Endothelial cell of umbilical vein (primary cell): ENCODE data around the gene RAC2. TPM values are rescaled to one million over a fixed set of nuclear protein-coding genes. Genes with fewer than 3 reads are reported as not detected.

Experiments used
- BruUV-seq: library from RNA; stranded (reverse); fragments of 400-500 nt; replicated peaks from 2 replicates; lab custom pipeline; 2021; lab: Mats Ljungman, UMichigan
- CTCF ChIA-PET: fragments of 300-600, 350-600 bp; sonication (Branson Sonifier 250); formaldehyde crosslinking; loops from one replicate; lab custom pipeline; 2021; ENCODE audit warnings: antibody characterized with exemption, inconsistent platforms; lab: Charles Lee
- POLR2A ChIA-PET: fragments of 300-600, 350-600 bp; sonication (Branson Sonifier 250); formaldehyde crosslinking; loops from one replicate; lab custom pipeline; 2021; ENCODE audit warnings: antibody characterized with exemption, inconsistent platforms; lab: Charles Lee
- DNase-seq: peaks from one replicate; pipeline ENCODE4 v3.0.0-alpha.2; 2011; ENCODE audit warnings: low read depth, low spot score
- FAIRE-seq: peaks from 2 replicates; lab custom pipeline; 2011; peaks lifted over from hg19 to GRCh38; lab: Jason Lieb, UNC
- H2AFZ ChIP-seq: 2 replicates; pipeline ENCODE4 v1.6.0; 2012; ENCODE audit warnings: low read depth, low read length, control low read depth, inconsistent platforms
- H3K27ac ChIP-seq: 2 replicates; pipeline ENCODE4 v1.5.1; 2011; ENCODE audit warnings: low read depth, mild to moderate bottlenecking, control low read depth, low read length, moderate library complexity; ENCODE audit not compliant: insufficient read depth
- H3K27me3 ChIP-seq, 2 experiments: 2 replicates each; pipeline versions ENCODE4 v1.6.0 to v1.6.1; 2011; ENCODE audit warnings: low read length in 2 of 2, mixed read lengths in 1 of 2; ENCODE audit not compliant: control insufficient read depth in 2 of 2, insufficient read depth in 2 of 2
- H3K36me3 ChIP-seq, 2 experiments: 2 replicates in 1 of 2; 3 replicates in 1 of 2; pipeline ENCODE4 v1.5.1; 2011; ENCODE audit warnings: low read length in 2 of 2, mild to moderate bottlenecking in 1 of 2, moderate library complexity in 1 of 2; ENCODE audit not compliant: control insufficient read depth in 2 of 2, insufficient read depth in 2 of 2; ENCODE audit errors: extremely low read depth in 1 of 2
- H3K4me1 ChIP-seq: 3 replicates; pipeline ENCODE4 v1.5.1; 2011; ENCODE audit warnings: mild to moderate bottlenecking, low read length; ENCODE audit not compliant: control insufficient read depth, insufficient read depth; ENCODE audit errors: extremely low read depth
- H3K4me2 ChIP-seq: 2 replicates; pipeline ENCODE4 v1.6.1; 2011; ENCODE audit warnings: low read length, control low read depth, mixed read lengths; ENCODE audit not compliant: insufficient read depth
- H3K4me3 ChIP-seq, 3 experiments: fragments of 200-600 bp in 1 of 3; sonication (generic), shearing (Covaris generic) in 1 of 3; replicated peaks in 1 of 3; 2 replicates each; pipeline ENCODE4 v1.5.1; 2011 to 2016; ENCODE audit warnings: control low read depth in 3 of 3, low read length in 3 of 3, mild to moderate bottlenecking in 2 of 3, inconsistent platforms in 1 of 3, low read depth in 1 of 3, moderate library complexity in 1 of 3; ENCODE audit not compliant: insufficient read depth in 1 of 3
- H3K79me2 ChIP-seq: 2 replicates; pipeline ENCODE4 v1.6.0; 2012; ENCODE audit warnings: low read length, inconsistent platforms; ENCODE audit not compliant: control insufficient read depth, insufficient read depth
- H3K9ac ChIP-seq: replicated peaks from 2 replicates; pipeline ENCODE3; 2011; ENCODE audit warnings: low read length, control low read depth; ENCODE audit not compliant: insufficient read depth; ENCODE audit errors: extremely low read depth
- H3K9me1 ChIP-seq: replicated peaks from 3 replicates; pipeline ENCODE4 v1.6.0; 2011; ENCODE audit warnings: mild to moderate bottlenecking, low read length; ENCODE audit not compliant: control insufficient read depth, insufficient read depth; ENCODE audit errors: extremely low read depth
- H3K9me3 ChIP-seq: replicated peaks from 2 replicates; pipeline ENCODE4 v1.5.1; 2012; ENCODE audit warnings: low read length, inconsistent platforms; ENCODE audit not compliant: control insufficient read depth, insufficient read depth
- H4K20me1 ChIP-seq: replicated peaks from 2 replicates; pipeline ENCODE3; 2011; ENCODE audit warnings: mild to moderate bottlenecking, low read length; ENCODE audit not compliant: control insufficient read depth, insufficient read depth; ENCODE audit errors: extremely low read depth
- EZH2 ChIP-seq: IDR thresholded peaks from 2 replicates; pipeline ENCODE4 v1.6.1; 2012; ENCODE audit warnings: borderline replicate concordance, low read depth, mild to moderate bottlenecking, moderate library complexity, low read length, inconsistent platforms; ENCODE audit not compliant: severe bottlenecking
- FOS ChIP-seq: IDR thresholded peaks from 2 replicates; pipeline ENCODE4 v1.6.1; 2011; ENCODE audit warnings: mild to moderate bottlenecking, low read length, moderate library complexity, borderline replicate concordance; ENCODE audit not compliant: insufficient read depth
- GATA2 ChIP-seq: IDR thresholded peaks from 2 replicates; pipeline ENCODE4 v1.7.0; 2011; ENCODE audit warnings: low read depth, mild to moderate bottlenecking, moderate library complexity, mixed read lengths, low read length; ENCODE audit not compliant: insufficient read length, insufficient read depth
- JUN ChIP-seq: IDR thresholded peaks from 2 replicates; pipeline ENCODE4 v1.6.1; 2011; ENCODE audit warnings: borderline replicate concordance, low read depth; ENCODE audit not compliant: insufficient read length, insufficient read depth
- MYC ChIP-seq: IDR thresholded peaks from one replicate; pipeline ENCODE4 v1.6.1; 2011; ENCODE audit warnings: mild to moderate bottlenecking, low read depth, low read length
- POLR2A ChIP-seq: IDR thresholded peaks from 2 replicates; pipeline ENCODE4 v1.6.1; 2012; ENCODE audit warnings: low read depth, mild to moderate bottlenecking, control low read depth, low read length
- POLR2AphosphoS5 ChIP-seq: IDR thresholded peaks from 2 replicates; pipeline ENCODE4 v1.6.1; 2012; ENCODE audit warnings: low read depth, mild to moderate bottlenecking, control low read depth, low read length, moderate library complexity; ENCODE audit not compliant: insufficient read depth
- dilution Hi-C: fragments of 300-500 bp; cut with MboI; formaldehyde crosslinking; loops from one replicate; pipeline ENCODE4 v1.15.0; 2019; ENCODE audit warnings: low sequenced_read_pairs; ENCODE audit not compliant: extremely low pct_ligation_motif_present
- intact Hi-C: fragments of 100-400 bp; cut with micrococcal nuclease; formaldehyde crosslinking; loops from one replicate; pipeline ENCODE4 v1.10.0; 2022
- polyA plus RNA-seq, 4 experiments: library from polyadenylated mRNA; depleted of rRNA in 3 of 4; stranded (reverse) in 3 of 4; unstranded in 1 of 4; fragments of >200 nt; gene quantifications; 2 replicates each; pipeline versions ENCODE4 v1.2.1 to v1.2.3, GENCODE V29; 2011 to 2012; ENCODE audit warnings: missing spikeins in 1 of 4
- total RNA-seq: library from RNA; stranded (reverse); gene quantifications from 2 replicates; pipeline ENCODE4 v1.2.3, GENCODE V29; 2021
- TF ChIP-seq, protein P1 (sequence below): IDR thresholded peaks from 2 replicates; pipeline ENCODE4 v1.6.1; 2011; ENCODE audit not compliant: insufficient read depth, insufficient read length
- TF ChIP-seq, protein P2 (sequence below), 2 donors: IDR thresholded peaks; 1 replicate in 1 of 2; 2 replicates in 1 of 2; pipeline ENCODE4 v1.5.1; 2011; ENCODE audit warnings: low read length in 2 of 2, mild to moderate bottlenecking in 2 of 2, moderate library complexity in 2 of 2, control low read depth in 1 of 2, inconsistent platforms in 1 of 2, low read depth in 1 of 2; ENCODE audit not compliant: insufficient read depth in 1 of 2; ENCODE audit errors: extremely low read depth in 1 of 2

The RAC2 gene
- total and polyA plus RNA-seq, 2 donors (not counting 3 experiments of a cell fraction or from before 2014, with no cell fraction given), result 122 to 181 TPM

DNA sequence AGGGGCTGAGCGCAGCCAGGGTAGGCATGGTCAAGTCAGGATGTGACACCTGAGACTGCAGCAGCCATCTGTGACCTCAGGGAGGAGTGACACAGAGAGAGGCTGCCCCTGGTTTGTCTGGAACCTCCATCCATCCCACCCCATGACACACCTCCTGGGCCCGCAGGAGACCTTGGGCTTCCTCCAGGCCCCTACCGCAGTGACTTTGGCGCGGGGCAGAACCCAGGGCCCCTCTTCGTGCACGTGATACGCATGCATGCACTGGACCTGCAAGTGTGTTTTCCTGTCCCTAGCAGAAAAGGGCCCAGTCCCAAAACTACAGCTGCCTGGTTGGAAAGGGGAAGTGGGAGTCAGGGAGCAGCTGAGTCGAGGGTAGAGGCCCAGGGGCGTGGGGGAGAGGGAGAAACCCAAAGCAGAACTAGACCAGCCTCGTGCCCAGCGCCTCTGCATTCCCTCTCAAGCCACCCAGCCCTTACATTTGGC is 30.4 kb upstream of the RAC2 start:
- TF ChIP-seq MYC, result no peak
- no peak for TF ChIP-seq EZH2
- TF ChIP-seq POLR2AphosphoS5, result no peak
- no peak for TF ChIP-seq POLR2A
- no peak for TF ChIP-seq JUN
- TF ChIP-seq, protein P1, sequence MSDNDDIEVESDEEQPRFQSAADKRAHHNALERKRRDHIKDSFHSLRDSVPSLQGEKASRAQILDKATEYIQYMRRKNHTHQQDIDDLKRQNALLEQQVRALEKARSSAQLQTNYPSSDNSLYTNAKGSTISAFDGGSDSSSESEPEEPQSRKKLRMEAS, result no peak
- TF ChIP-seq, protein P2, sequence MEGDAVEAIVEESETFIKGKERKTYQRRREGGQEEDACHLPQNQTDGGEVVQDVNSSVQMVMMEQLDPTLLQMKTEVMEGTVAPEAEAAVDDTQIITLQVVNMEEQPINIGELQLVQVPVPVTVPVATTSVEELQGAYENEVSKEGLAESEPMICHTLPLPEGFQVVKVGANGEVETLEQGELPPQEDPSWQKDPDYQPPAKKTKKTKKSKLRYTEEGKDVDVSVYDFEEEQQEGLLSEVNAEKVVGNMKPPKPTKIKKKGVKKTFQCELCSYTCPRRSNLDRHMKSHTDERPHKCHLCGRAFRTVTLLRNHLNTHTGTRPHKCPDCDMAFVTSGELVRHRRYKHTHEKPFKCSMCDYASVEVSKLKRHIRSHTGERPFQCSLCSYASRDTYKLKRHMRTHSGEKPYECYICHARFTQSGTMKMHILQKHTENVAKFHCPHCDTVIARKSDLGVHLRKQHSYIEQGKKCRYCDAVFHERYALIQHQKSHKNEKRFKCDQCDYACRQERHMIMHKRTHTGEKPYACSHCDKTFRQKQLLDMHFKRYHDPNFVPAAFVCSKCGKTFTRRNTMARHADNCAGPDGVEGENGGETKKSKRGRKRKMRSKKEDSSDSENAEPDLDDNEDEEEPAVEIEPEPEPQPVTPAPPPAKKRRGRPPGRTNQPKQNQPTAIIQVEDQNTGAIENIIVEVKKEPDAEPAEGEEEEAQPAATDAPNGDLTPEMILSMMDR (IDR thresholded peaks at IDR 0.05; ENCODE audit: extremely low read depth in 1 of 2, insufficient read depth in 1 of 2, low read depth in 1 of 2, low read length in 2 of 2), result no peak
- TF ChIP-seq FOS, result no peak
- no peak for TF ChIP-seq GATA2
- no peak overlapping the region for H2AFZ ChIP-seq
- no peaks in the 10 kb centered on the region for H3K27me3 ChIP-seq
- intact Hi-C loops (no loop called here), dilution Hi-C loops (no loop called here)
- BruUV-seq, result no TSS peak
- H3K79me2 ChIP-seq, result no peaks in the 10 kb centered on the region
- no peak overlapping the region for H3K4me2 ChIP-seq
- no peaks in the 10 kb centered on the region for H4K20me1 ChIP-seq
- no peak overlapping the region for H3K9ac ChIP-seq
- peaks cover 11% of the 10 kb centered on the region for H3K4me1 ChIP-seq
- DNase-seq (no peak), FAIRE-seq (no peak)
- H3K9me1 ChIP-seq, result no peaks in the 10 kb centered on the region
- no peak overlapping the region for H3K4me3 ChIP-seq
- no peaks in the 10 kb centered on the region for H3K36me3 ChIP-seq
- H3K27ac ChIP-seq, result no peak overlapping the region
- ChIA-PET POLR2A (no interaction called here), CTCF (no interaction called here)
- no peaks in the 10 kb centered on the region for H3K9me3 ChIP-seq
